ENCODE results near the gene IFNGR2.
A peak's percentile ranks its signal among the peaks of the same experiment; 100 is the strongest.
"Not testable (repeated sequence)": the region's sequence is repeated elsewhere in the genome, so short reads cannot be mapped to it uniquely, and the experiment has no call there.

IFNGR2 gene

DNA sequence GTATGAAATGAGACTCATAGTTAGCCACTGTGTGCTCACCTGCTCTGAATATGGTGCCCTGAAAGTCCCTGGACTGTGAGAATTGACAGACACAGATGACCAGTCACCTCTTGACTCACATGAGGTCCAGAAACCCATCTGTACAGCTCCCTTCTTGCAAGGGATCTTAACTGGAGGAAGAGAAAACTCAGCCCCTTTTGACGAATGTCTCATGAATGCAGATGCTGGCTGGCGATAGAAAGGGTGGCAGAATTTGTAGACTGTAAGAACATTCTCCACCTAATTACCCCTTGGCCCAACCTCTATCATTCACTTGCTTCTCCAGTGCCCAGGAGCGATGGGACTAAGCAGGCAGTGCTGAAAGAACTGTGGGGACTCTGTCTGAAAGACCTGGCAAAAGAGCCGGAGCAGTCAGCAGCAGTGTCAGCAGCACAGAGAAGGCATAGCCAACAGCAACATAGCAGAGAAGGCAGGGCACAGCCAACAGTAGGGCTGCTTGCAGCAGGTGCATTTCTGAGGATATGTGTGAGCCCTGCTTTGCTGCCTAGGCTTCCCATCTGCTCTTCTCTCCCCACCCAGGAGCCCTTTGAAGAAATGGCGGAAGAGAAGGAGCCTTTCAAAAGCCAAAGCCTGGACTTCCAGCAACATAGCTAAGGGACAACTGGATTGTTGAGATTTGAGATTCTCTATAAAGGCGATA lies 25.8 kb upstream of the IFNGR2 start:
- no peak for DNase-seq (ENCODE audit: low spot score)

DNA sequence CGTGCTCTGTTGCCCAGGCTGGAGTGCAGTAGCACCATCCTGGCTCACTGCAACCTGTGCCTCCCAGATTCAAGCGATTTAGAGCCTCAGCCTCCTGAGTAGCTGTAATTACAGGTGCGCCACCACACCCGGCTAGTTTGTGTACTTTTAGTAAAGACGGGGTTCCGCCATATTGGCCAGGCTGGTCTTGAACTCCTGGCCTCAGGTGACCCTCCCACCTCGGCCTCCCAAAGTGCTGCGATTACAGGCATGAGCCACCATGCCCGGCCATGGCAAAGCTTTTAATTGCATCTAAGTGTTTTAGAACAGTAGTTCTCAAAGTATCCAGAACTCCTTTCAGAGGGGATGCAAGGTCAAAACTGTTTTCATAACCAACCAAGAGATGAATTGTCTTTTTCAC lies 25.1 kb upstream of the IFNGR2 start:
- DNase-seq (ENCODE audit: low spot score), result no peak

DNA sequence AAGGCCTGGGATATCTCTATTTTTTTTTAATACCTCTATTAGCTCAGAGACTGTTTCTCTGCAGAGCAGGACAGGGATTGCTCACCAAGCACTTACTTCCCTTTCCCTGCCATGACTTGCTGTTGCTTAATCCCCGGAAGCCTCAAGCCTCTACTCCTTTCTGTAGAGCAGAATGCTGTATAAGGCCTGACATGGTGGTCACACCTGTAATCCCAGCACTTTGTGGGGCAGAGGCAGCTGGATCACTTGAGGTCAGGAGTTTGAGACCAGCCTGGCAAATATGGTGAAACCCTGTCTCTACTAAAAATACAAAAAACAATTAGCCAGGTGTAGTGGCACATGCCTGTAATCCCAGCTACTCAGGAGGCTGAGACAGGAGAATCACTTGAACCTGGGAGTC lies 23.3 kb upstream of the IFNGR2 start:
- not testable (repeated sequence) for DNase-seq (ENCODE audit: low spot score)

DNA sequence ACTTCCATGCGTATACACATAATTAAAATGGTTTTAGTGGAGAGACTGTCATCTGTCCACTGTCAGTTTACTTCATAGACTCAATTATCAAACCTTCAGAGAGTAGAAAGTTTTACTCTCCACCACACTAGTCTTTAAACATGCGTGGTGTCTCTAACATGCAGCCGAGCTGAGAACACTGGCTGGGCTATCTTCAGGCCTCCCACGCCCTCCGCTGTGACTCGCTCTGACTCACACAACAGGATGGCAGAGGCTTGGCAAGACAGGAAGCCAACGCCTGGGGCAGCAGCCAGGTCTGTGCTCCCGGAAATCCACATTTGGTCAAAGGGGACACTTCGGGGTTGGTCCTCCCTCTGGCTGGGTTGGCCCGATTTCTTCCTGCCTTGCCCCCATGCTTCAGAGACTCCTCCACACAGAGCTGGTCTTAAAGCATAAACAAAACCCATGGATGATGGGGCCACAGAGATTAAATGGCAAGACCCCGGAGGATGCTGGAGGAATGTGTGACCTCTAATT lies 22.7 kb upstream of the IFNGR2 start:
- peak; percentile 51 for DNase-seq (ENCODE audit: low spot score)

DNA sequence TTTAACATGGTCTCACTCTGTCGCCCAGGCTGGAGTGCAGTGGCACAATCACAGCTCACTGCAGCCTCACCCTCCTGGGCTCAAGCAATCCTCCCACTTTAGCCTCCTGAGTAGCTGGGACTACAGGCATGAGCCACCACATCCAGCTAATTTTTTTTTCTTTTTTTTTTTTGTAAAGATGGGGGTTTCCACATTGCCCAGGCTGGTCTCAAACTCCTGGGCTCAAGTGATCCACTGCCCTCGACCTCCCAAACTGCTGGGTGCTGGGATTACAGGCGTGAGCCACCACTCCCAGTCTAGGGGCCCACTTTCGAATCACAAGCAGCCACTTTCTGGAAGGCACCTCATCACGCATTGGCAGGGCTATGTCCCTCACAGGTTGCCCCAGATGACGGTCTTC lies 21.8 kb upstream of the IFNGR2 start:
- DNase-seq (ENCODE audit: low spot score), result not testable (repeated sequence)

DNA sequence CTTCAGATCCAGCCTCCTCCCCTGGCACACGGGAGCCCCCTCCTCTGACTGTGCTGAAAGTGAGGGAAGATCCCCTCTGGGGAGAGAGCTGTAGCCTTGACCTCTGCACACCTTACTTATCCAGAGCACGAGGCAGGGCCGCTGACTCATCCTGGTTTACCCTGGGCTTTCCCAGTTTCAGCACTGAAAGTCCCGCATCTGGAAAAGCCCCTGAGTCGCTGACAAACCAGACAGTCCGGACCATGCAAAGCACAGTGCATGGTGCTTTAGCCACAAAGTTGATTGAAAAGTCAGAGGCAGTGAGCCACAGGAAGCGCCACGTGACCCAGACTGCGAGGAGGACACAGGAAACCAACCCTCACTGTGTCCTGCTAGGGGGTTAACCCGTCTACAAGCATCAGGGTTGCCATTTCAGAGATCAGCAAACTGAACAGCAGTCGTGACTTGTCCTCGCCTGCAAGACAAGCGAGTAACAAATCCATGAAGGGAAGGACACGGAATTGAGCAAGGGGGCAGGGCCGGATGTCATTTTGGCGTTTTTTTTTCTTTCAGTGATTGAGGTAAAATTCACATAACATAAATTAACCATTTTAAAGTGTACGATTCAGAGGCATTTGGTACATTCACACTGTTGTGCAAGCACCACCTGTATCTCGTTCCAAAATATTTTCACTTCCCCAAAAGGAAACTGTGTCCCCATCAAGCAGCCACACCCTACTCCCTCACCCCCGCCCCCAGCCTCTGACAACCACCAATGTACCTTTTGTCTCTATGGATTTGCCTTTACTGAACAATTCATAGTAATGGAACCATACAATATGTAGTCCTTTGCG lies 19.9 kb upstream of the IFNGR2 start:
- no peak for DNase-seq (ENCODE audit: low spot score)

DNA sequence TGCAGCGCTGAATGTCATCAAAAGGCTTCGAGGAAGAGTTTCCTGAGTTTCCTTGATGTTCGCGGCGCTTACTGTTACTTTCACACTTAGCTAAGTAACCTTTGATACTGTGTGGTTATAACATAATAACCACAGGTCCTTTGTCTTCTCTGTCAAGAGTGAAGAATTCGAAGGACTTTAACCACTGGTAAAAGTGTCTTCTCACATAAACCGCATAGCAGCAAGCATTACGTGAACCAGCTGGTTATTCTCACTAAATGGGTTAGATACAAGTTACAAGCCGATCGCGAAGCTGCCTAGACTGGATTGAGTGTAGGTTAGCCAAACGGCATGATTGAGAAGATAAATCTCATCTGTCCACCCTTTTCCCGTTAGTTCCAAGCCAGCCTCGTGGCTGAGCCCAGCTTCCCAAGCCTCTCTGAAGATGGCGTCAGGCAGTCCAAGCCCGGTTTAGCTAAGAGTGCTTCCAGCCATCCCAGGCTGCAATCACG lies 18.3 kb upstream of the IFNGR2 start:
- no peak for DNase-seq (ENCODE audit: low spot score)

DNA sequence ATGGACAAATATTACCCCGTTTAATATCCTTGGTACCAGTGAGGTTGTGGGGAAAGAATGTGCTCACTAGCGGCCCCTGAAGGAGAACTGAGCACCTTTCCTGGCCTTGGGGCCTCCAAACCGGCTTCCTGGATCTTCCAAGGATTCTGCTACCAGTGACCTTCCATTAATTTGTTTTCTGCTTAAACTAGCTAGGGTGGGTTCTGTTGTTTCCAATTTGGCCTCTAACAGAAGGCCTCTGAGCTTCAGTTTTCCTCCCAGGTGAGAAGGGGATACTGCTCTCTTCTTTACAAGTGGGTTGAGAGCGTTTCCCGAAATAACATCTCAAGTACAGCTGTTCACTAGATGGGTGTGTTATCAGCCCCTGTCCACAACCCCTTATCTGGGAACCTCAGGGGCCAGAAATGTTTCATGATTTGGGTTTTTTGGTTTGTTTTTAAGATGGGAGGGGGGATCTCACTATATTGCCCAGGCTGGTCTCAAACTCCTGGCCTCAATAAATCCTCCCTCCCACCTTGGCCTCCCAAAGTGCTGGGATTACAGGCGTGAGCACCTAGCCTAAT lies 16.9 kb upstream of the IFNGR2 start:
- DNase-seq (ENCODE audit: low spot score), result no peak

DNA sequence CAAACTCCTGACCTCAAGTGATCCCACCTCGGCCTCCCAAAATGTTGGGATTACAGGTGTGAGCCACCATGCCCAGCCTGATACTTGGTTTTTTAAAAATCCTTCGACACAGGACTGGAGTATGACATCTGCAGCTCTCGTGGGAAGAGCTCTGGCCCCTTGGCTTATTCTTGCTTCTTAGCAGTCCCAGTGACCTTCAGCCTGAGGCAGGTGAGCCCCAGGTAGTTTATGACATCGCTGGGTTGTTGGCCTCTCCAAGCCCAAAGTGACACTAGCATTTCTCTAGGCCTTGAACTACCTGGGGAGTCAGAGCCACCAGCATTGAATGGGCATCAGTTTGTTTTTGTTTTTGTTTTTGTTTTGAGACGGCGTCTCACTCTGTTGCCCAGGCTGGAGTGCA lies 15.9 kb upstream of the IFNGR2 start:
- no peak for DNase-seq (ENCODE audit: low spot score)

DNA sequence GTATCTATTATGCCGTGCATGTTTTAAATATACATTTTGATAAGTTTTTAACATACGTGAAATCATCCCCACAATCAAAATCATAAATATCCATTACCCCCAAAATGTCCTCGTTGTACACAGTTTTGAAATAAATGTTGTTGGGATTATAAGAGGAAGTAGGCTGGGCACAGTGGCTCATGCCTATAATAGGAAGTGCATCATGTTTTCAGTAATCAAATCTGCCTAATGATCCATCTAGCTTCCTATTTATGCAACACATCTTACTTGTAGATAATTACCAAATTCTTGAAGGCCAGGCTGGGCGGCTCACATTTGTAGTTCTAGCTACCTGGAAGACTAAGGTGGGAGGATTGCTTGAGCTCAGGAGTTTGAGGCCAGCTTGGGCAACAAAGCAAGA lies 15.0 kb upstream of the IFNGR2 start:
- DNase-seq (ENCODE audit: low spot score), result no peak

DNA sequence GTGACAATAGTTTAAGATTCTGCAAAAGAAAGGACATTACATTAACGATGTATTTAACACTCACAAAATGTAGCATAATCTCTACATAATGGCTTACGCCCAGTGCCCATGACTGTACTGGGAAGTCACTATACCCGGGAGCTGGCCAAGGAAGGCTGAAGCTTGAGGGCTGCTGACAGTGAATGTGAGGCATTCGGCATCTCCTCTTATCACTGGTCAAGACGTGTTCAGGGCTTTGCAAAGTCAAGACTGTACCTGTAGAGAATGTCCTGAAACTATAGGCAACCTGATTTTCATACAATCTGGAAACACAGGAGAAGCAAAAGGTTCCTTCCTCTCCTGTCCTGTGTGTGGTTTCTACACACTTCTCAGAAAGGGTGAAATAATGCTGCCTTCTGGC lies 12.7 kb upstream of the IFNGR2 start:
- no peak for DNase-seq (ENCODE audit: low spot score)

DNA sequence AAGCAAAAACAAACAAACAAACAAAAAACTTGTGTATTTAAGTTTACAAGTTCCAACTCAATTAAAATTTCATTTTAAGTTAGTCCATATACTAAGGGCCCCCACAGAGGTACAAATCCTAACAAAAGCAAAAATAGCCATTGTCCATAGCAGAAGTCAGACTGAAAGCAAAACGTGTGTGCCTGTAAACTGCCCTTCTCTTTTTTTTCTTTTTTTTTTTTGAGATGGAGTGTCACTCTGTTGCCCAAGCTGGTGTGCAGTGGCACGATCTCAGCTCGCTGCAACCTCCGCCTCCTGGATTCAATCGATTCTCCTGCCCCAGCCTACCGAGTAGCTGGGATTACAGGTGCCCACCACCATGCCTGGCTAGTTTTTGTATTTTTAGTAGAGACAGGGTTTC lies 11.6 kb upstream of the IFNGR2 start:
- DNase-seq (ENCODE audit: low spot score), result no peak

DNA sequence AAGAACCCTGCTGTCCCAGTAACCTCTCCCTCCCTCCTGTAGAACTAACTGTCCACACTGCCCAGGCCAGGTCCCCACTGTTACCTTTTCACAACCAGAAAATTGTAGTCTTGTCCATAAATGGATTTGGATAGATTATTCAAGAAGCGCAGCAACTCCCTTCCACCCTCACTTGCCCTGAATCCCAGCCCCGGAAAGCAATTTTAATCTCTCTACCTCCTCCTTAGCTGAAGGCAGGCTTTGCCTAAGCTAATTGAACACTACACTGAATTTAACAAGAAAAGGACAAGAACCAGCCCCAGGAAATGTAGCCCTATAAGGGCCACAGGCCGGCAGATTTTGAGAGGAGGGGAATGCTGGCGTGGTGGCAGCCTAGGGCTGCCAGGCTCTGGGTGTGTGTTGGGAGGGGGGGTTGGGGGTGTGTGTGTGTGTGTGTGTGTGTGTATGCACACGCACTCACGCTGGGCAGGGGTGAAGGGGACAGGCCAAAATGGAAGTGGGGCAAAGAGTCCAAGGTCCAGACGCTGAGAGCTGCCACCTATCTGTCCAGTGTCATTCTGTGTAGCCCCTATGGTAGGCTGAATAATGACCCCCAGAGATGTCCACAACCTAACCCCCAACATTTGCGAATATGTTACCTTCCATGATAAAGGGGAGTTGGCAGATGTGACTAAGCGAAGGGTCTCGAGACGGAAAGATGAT lies 10.8 kb upstream of the IFNGR2 start:
- no peak for DNase-seq (ENCODE audit: low spot score)

DNA sequence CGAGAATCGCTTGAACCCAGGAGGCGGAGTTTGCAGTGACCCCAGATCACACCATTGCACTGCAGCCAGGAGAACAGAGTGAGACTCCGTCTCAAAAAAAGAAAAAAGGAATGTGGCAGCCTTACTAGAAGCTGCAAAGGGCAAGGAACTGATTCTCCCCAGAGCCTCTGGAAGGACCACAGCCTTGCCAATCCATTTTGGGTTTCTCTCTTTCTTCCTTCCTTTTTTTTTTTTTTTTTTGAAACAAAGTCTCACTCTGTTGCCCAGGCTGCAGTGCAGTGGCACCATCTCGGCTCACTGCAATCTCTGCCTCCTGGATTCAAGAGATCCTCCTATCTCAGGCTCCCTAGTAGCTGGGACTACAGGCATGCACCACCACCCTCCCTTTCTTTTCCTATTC lies 9.9 kb upstream of the IFNGR2 start:
- no peak for DNase-seq (ENCODE audit: low spot score)

DNA sequence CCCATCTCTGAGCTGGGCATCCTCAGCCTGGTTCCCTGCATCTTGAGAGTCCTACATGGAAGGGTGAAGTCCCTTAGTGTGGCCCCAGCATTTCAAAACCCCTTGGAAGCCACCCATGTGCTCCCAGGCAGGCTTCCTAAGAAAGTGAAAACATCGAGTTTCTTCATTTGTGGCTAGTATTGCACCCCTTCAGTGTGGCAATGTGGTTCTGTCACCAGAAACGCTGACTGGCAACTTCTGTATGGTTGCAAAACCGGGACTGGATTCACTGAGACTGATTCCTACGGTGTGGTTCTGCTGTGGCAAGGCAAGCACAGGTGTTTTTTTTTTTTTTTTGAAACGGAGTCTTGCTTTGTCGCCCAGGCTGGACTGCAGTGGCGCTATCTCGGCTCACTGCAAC lies 9.0 kb upstream of the IFNGR2 start:
- DNase-seq (ENCODE audit: low spot score), result no peak

DNA sequence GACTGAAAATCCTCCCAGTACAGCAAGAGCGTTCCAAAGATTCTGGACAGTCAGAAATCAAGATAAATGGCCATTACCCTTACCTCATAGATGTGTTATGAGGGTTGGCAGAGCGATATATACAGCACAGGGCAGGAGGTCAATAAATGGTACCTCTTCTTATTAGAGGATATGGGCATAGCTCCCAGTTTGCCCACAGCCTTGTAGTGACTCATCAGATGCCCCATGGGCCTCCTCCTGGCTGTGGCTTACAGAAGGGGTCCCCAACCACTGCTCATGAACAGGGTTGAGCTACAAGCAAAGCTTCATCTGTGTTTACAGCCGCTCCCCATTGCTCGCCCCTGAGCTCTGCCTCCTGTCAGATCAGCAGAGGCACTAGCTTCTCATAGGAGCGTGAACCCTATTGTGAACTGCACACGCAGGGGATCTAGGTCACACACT lies 7.3 kb upstream of the IFNGR2 start:
- DNase-seq (ENCODE audit: low spot score), result no peak

DNA sequence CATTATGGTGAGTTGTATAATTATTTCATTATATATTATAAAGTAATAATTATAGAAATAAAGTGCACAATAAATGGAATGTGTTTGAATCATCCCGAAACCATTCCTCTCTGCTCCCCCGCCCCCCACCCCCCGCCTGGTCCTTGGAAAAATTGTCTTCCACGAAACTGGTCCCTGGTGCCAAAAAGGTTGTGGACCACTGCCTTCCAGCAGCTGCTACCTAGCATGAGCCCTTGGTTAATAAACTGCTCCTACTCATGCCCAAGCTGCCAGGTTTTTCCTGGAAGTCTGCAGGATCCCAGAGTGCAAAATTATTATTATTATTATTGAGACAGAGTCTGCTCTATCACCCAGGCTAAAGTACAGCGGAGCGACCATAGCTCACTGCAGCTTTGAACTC lies 6.8 kb upstream of the IFNGR2 start:
- no peak for DNase-seq (ENCODE audit: low spot score)

DNA sequence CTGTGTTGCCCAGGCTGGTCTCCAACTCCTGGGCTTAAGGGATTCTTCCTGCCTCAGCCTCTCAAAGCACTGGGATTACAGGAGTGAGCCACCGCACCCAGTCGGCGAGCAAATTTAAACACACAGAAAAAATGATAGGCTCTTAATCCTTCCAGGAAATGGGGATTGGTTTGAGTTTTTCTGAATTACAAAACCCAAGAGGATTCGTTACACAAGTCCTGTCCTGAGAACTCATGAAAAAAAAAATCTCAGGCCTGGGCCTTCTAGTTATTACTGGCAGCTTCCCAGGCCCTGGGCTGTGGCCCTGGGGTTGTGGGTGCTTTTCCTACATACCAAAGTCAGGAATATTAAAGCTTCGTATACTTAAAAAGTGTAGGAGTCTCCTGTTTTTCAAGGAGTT lies 6.3 kb upstream of the IFNGR2 start:
- DNase-seq (ENCODE audit: low spot score), result no peak

DNA sequence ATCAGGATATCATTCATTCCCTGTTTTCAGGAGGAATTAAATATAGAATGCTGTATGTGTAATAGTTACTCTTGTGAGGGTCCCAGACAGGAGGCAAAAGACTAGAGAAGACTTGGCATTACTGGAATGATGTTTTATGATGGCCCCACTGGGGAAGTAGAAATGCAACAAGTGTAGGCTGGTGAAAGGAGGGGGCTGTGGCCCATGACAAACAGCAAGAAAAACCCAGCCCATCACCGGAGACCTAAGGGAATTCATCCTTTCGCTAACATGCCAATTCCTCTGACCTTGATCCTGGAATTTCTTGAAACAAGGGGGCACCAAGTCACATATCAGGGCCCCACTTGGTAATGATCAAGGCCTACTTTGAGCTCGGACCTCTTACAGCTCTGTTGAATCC lies 5.5 kb upstream of the IFNGR2 start:
- no peak for DNase-seq (ENCODE audit: low spot score)

DNA sequence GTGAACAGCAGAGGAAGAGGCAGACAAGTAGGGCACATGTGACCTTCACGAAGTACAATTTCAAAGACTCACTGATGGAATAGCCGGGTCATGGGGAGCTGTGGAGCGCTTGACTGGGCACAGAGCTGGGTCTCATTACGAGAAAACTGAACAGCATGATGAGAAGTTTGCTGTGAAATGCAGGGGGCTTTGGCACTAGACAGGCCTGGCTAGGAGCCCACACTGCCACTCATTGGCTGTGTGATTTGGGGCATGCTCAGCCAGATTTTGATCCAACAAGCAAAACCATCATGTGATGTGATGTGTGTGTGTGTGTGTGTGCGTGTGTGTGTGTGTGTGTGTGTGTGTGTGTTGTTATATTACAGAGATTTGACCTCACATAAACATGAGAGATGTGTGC lies 4.9 kb upstream of the IFNGR2 start:
- no peak for DNase-seq (ENCODE audit: low spot score)

DNA sequence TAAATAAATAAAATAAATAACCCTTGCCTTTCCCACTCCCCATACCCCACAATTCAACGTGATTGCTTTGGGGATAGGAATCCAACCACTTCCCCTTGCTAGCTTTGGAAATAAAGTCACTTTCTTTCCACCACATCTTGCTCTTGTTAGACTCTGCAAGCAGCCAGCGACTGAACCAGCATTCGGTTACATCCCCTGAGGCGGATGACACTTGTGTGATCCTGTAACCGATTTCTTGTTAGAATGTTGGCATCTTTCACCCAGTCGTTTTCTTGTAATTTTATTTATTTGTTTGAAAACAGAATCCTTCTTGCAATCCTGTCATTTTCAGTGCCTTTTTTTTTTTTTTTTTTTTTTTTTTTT lies 1.6 kb upstream of the IFNGR2 start:
- no peak for DNase-seq (ENCODE audit: low spot score)
